ENCODE measurements around the gene CCM2L. TPM values are rescaled to one million over a fixed set of nuclear protein-coding genes. Genes with fewer than 3 reads are reported as not detected.

The CCM2L gene
- polyA plus RNA-seq, 3 donors = not detected

DNA sequence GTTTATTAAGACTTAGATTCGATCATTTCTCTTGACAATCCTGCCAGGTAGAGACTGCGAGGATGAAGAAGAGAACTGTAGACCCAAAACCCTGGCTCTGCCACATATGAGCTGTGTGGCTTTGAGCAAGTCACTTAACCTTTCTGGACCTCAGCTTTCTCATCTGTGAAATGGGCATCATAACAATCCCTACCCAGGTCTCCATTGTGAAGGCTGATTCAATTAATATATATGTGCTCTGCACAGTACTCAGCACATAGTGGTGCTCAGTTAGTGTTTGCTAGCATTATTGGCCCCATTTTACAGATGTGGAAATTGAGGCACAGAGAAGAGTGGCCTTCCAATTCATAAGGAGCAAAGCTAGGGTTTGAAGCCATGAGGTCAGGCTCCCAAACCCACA lies 34.4 kb upstream of the CCM2L start:
- 100% methylated on average over 1 of the region's 2 CpGs for WGBS (ENCODE audit: insufficient coverage)
- no peaks in the 10 kb centered on the region for H3K79me2 ChIP-seq (ENCODE audit: insufficient read depth, low read length)
- H3K27me3 ChIP-seq (ENCODE audit: control insufficient read depth in 2 of 2, insufficient read depth in 2 of 2, low read length in 2 of 2) = peaks cover 0 to 4% of the 10 kb centered on the region in 2 donors
- Mint-ChIP-seq H3K27me3 (ENCODE audit: low read depth in 3 of 3) (peaks cover 2 to 14% (median 13%) of the 10 kb centered on the region in 3 donors), H3K36me3 (no peaks in the 10 kb centered on the region), H3K4me1 (no peaks in the 10 kb centered on the region), H3K27ac (no peak overlapping the region), H3K9me3 (no peaks in the 10 kb centered on the region), H3K4me3 (no peak overlapping the region)
- H3K27ac ChIP-seq (ENCODE audit: low read depth in 1 of 2, low read length in 2 of 2) = no peak overlapping the region
- no peak overlapping the region for H2AFZ ChIP-seq (ENCODE audit: insufficient read depth, low read depth, low read length, poor library complexity, severe bottlenecking)
- H4K20me1 ChIP-seq (ENCODE audit: insufficient read depth, low read length) = no peaks in the 10 kb centered on the region
- intact Hi-C loops (cut with micrococcal nuclease) = no loop called here
- H3K36me3 ChIP-seq (replicated peaks in 1 of 2; ENCODE audit: control insufficient read depth in 1 of 2, insufficient read depth in 2 of 2, low read length in 2 of 2) = no peaks in the 10 kb centered on the region
- no peak overlapping the region for H3K4me3 ChIP-seq (replicated peaks in 1 of 3; ENCODE audit: low read depth in 2 of 3, low read length in 3 of 3)
- no peak overlapping the region for H3K4me2 ChIP-seq (replicated peaks; ENCODE audit: extremely low read depth, low read length, poor library complexity, severe bottlenecking)
- no peaks in the 10 kb centered on the region for H3K9me3 ChIP-seq (replicated peaks in 1 of 2; ENCODE audit: control insufficient read depth in 1 of 2, insufficient read depth in 1 of 2, low read length in 2 of 2)
- TF ChIP-seq, protein P1, sequence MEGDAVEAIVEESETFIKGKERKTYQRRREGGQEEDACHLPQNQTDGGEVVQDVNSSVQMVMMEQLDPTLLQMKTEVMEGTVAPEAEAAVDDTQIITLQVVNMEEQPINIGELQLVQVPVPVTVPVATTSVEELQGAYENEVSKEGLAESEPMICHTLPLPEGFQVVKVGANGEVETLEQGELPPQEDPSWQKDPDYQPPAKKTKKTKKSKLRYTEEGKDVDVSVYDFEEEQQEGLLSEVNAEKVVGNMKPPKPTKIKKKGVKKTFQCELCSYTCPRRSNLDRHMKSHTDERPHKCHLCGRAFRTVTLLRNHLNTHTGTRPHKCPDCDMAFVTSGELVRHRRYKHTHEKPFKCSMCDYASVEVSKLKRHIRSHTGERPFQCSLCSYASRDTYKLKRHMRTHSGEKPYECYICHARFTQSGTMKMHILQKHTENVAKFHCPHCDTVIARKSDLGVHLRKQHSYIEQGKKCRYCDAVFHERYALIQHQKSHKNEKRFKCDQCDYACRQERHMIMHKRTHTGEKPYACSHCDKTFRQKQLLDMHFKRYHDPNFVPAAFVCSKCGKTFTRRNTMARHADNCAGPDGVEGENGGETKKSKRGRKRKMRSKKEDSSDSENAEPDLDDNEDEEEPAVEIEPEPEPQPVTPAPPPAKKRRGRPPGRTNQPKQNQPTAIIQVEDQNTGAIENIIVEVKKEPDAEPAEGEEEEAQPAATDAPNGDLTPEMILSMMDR (IDR thresholded peaks at IDR 0.05) = no peak
- no peak overlapping the region for H3K9ac ChIP-seq (ENCODE audit: insufficient read depth, low read length, poor library complexity, severe bottlenecking)
- no peak for DNase-seq
- H3K4me1 ChIP-seq (ENCODE audit: control insufficient read depth in 1 of 2, insufficient read depth in 2 of 2, low read length in 2 of 2) = no peaks in the 10 kb centered on the region

GRCh38 chr20:31977080-31977479 lies 33.2 kb upstream of the CCM2L start:
- no peaks in the 10 kb centered on the region for H3K27me3 ChIP-seq (ENCODE audit: control insufficient read depth in 2 of 2, insufficient read depth in 2 of 2, low read length in 2 of 2)
- no peaks in the 10 kb centered on the region for H3K79me2 ChIP-seq (ENCODE audit: insufficient read depth, low read length)
- H3K9ac ChIP-seq (ENCODE audit: insufficient read depth, low read length, poor library complexity, severe bottlenecking) = no peak overlapping the region
- peaks cover 0 to 2% (median 0%) of the 10 kb centered on the region in 7 donors for H3K9me3 Mint-ChIP-seq
- intact Hi-C loops (cut with micrococcal nuclease) = no loop called here
- H3K4me1 Mint-ChIP-seq = no peaks in the 10 kb centered on the region
- no peak overlapping the region for H2AFZ ChIP-seq (ENCODE audit: insufficient read depth, low read depth, low read length, poor library complexity, severe bottlenecking)
- H3K27ac Mint-ChIP-seq = no peak overlapping the region
- H3K27me3 Mint-ChIP-seq (ENCODE audit: low read depth in 3 of 3) = peaks cover 2 to 17% (median 13%) of the 10 kb centered on the region in 3 donors
- H3K27ac ChIP-seq (ENCODE audit: low read depth in 1 of 2, low read length in 2 of 2) = no peak overlapping the region
- no peak for DNase-seq
- WGBS (ENCODE audit: insufficient coverage) = 93% methylated on average over 3 of the region's 4 CpGs
- H3K36me3 ChIP-seq (replicated peaks in 1 of 2; ENCODE audit: control insufficient read depth in 1 of 2, insufficient read depth in 2 of 2, low read length in 2 of 2) = no peaks in the 10 kb centered on the region
- H3K9me3 ChIP-seq (replicated peaks in 1 of 2; ENCODE audit: control insufficient read depth in 1 of 2, insufficient read depth in 1 of 2, low read length in 2 of 2) = no peaks in the 10 kb centered on the region
- TF ChIP-seq, protein P1 (IDR thresholded peaks at IDR 0.05) = no peak
- H4K20me1 ChIP-seq (ENCODE audit: insufficient read depth, low read length) = no peaks in the 10 kb centered on the region
- H3K4me3 ChIP-seq (replicated peaks in 1 of 3; ENCODE audit: low read depth in 2 of 3, low read length in 3 of 3) = no peak overlapping the region
- H3K4me3 Mint-ChIP-seq = no peak overlapping the region
- no peaks in the 10 kb centered on the region for H3K36me3 Mint-ChIP-seq
- H3K4me1 ChIP-seq (ENCODE audit: control insufficient read depth in 1 of 2, insufficient read depth in 2 of 2, low read length in 2 of 2) = no peaks in the 10 kb centered on the region
- H3K4me2 ChIP-seq (replicated peaks; ENCODE audit: extremely low read depth, low read length, poor library complexity, severe bottlenecking) = no peak overlapping the region

Data from CD14-positive monocyte (primary cell).